Cardiac septum (tissue), 1 donor: ENCODE results near the gene CD276. TPM values are rescaled to one million over a fixed set of nuclear protein-coding genes. Genes with fewer than 3 reads are reported as not detected.
"Not testable (repeated sequence)": the region's sequence is repeated elsewhere in the genome, so short reads cannot be mapped to it uniquely, and the experiment has no call there.

Experiments
- DNase-seq: peaks from one replicate; pipeline ENCODE4 v3.0.0-alpha.2; 2020; ENCODE audit warnings: low spot score
- intact Hi-C: fragments of 100-400 bp; cut with DNase I; formaldehyde crosslinking; loops from one replicate; pipeline ENCODE4 v1.14.0; 2022
- long read RNA-seq: library from polyadenylated mRNA; unstranded; transcript quantifications from one replicate; pipeline ENCODE4 v2.0.0, GENCODE V29; 2021
- total RNA-seq: library from RNA; stranded (reverse); fragmentation: NEBNext Ultra II Directional; extraction: Animal tissue kit (Norgen Biotek cat#: 25700); gene quantifications from one replicate; pipeline ENCODE4 v1.2.1, GENCODE V29; 2021
- donor health status: DM: no; HTN: no; CAD: no.

CD276 gene
- 40.6 TPM for total RNA-seq
- long read RNA-seq, transcript CD276-202 (10 exons, 3,469 nt): major isoform, 21 of 43 reads
- long read RNA-seq, partial matches to known transcripts: 6 of 43 reads
- long read RNA-seq, other reads (novel, unspliced or antisense): 13 of 43 reads

DNA sequence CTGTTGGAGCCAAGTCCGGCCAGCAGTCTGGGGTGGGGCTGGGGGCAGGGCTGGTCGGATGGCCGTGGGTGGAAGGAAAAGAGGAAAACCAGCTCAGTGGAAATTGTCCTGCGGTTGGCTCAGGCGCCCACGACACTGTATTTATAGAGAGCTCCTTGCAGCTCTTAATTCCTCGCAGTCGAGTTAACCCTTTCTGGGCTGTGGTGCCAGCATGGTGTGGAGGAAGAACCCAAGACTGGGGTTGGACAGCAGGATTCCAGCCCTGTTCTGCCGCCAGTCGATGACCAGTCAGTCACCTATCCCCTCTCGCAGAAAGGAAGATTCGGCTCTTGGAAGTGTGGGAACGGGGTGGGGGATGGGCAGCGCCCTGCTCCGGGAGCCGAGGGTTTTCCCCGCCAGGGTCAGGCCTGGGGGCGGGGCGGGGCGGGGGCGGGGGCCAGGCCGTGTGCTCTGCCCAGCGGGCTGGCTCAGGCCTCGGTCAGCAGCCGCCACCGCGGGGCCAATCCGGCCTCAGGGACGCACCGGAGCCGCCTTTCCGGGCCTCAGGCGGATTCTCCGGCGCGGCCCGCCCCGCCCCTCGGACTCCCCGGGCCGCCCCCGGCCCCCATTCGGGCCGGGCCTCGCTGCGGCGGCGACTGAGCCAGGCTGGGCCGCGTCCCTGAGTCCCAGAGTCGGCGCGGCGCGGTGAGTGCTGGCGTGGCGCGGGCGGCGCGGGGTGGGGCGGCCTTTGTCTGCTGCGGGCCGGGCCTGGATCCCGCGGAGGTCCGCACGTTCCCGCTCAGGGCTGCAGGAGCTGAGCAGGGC lies at the start of gene CD276:
Gene CD276, plus strand, starts transcription at position 607 of the 804 bp plus-strand sequence. CDS start 15,257 bp downstream, outside the sequence.
- intact Hi-C loops: loop anchor here (2.0 kb wide), 1 partner anchor 13 kb away; no protein-coding TSS in a partner anchor
- peak; percentile 89 for DNase-seq

DNA sequence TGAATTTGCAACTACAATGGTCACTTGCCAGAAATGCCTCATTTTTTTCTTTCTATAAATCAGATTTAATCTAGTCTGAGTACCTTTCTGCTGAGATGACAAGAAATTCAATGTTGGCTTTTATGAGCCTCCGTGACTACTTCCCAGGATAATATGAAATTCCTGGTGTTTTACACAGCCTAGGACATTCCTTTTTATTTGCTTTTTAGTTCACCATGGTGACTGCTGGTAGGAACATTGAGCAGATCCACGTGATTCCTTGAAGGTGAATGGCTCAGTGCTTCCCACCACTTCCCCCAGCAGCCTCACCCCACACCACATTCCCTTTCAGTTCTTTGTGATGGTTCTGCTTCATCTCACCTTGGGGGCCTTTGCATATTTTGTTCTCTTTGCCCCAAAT lies 46.7 kb upstream of the CD276 start:
- intact Hi-C loops: loop anchor here (5.0 to 10.0 kb wide), 2 partner anchors 243 to 330 kb away; no protein-coding TSS in a partner anchor
- no peak for DNase-seq

DNA sequence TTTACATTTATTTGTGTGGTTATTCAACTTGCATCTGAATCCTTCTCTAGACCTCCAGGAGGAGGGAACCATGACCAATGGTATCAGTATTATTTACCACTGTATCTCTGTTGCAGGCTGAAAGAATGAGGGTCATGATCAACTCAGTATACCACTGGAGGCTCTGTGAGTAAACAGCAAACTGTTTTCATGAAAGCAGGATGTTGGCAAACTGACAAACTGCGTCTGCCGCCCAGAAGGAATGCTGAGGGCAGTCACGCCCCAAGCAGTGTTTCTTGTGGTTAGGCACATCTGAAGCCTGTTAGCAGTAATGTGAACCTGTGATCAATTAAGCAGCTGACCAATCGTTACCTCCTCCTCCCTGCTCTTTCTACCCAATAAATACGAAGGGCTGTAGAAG lies 44.7 kb upstream of the CD276 start:
- intact Hi-C loops: loop anchor here (5.0 to 10.0 kb wide), 2 partner anchors 245 to 332 kb away; no protein-coding TSS in a partner anchor
- DNase-seq: not testable (repeated sequence)

DNA sequence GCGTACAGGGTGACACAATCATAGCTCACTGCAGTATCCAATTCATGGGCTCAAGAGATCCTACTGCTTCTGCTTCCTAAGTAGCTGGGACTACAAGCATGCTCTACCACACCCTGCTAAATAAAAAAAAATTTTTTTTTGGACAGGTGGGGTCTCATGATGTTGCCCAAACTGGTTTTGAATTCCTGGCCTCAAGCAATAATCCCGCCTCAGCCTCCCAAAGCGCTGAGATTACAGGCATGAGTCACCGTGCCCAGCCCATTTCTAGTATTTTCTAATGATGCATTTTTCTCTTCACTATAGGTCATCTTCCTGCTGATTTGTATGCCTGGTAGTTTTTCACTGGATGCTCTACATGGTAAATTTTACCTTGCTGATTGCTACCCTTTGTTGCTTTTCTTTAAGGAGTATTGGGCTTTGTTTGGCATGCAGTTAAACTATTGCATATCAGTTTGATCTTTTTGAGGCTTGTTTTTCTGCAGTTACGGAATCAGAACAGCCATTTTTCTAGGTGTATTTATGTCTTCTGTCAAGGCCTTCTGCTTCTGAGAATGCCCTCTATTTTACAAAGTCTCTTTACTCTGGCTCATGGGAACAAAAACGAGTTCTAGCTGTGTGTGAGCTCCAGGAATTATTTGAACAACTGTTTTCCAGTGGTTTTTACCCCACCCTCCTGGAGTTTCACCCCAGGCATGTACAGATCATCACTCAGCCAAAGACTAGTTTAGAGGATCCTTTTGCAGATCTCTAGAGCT lies 36.7 kb upstream of the CD276 start:
- intact Hi-C loops: no loop called here
- DNase-seq: no peak

DNA sequence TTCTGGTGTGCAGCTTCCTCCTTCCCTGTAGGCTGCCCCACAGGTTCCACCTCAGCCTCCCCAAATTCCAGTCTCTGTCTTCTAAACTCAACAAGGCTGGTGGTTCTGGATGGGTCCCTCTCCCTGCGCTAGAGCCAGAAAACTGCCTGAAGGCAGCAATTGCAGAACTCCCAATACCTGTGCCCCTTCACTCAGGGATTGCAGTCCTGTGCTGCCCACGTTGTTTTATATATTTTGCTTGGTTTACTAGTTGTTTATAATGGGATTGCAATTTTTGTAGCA lies 36.2 kb upstream of the CD276 start:
- intact Hi-C loops: no loop called here
- no peak for DNase-seq

DNA sequence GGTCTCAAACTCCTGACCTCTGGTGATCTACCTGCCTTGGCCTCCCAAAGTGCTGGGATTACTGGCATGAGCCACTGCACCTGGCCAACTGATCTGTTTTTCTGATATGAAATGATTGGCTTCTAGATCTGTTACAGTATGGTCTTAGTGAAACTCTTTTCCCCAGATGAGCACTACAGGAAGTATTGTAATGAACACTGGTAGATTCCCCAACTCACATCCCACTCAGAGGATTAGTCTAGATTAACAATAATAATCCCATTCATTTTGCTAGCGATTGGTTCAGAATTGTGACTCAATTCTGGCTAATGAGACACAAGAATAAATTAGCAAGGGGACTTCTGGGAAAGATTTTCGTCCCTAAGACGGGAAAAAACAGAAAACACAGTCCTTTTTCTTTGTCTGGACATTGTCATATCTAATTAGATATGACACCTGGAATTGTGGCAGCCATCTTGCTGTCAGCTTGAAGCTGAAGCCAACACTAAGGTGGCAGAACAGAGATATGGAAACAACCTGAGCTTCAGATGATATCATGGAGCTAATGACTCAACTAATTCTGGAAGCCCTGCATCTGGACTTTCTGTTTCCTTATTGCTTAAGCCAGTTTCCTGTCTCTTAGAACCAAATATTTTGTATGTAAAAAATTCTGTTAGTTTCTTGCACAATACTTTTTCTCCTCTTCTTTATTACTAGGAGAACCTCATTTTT lies 33.6 kb upstream of the CD276 start:
- DNase-seq: no peak
- intact Hi-C loops: no loop called here

DNA sequence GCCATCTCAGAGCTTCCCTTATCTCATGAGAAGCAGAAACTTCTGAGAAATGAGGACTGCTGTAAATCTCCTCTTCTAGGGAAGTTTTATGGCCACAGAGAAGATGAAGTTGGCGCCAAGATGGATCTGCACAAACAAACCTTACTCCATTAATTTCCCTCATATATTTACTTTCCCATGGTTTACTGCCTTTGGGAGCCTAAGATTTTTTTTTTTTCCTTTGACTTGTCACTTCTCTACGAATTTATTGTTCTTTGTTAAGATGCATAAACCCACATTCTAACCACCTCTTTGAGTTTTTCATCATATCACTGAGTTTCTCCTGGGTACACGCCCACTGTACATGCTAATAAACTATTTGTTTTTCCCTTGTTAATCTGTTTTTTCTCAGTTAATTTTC lies 29.5 kb upstream of the CD276 start:
- intact Hi-C loops: no loop called here
- DNase-seq: no peak

DNA sequence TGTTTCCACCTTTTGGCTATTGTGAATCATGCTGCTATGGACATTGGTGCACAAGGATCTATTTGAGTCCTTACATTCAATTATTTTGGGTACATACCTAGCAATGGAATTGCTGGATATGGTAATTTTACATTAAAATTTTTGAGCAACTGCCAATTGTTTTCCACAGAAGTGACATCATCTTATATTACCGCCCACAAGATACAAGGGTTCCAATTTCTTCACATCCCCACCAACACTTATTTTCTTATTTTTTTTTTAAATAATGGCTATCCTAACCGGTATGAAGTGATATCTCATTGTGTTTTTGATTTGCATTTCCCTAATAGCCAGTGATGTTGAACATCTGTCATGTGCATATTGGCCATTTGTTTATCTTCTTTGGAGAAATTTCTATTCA lies 28.5 kb upstream of the CD276 start:
- intact Hi-C loops: no loop called here
- DNase-seq: no peak

DNA sequence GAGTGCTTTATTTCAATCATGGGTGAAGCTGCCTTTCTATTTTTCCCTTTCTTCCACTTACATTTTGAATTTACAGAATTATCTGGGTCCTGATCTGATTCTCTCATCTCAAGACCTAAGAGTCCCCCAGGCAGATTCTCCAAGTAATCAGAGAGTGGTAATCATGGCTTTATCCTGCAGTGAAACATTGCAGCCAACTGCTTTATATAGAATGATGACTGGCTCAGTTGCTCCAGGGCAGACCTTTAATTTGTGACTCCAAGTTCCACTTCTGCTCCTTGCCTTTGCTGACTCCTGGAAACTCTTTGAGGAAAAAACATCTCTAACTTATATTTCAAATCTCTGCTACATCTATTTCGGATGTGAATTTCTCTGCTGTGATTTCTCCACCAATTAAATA lies 25.5 kb upstream of the CD276 start:
- intact Hi-C loops: no loop called here
- no peak for DNase-seq

DNA sequence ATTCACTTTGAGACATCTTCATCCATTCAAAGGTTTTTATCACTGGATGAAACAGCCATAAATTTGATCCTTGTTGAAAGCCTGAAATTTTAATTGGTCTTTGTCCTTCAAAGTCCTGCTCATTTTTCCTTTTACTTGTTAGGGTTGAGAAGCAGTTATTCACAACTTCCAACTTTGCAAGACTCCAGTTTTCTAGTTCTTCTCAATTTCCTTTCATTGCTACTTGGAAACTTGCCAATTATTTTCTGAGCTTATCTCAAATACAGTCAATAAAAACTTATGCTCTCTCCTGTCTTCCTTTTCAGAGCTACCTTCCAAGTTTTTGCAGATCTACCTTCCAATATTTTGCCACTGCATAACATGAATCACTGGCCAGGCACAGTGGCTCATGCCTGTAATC lies 23.7 kb upstream of the CD276 start:
- intact Hi-C loops: no loop called here
- DNase-seq: no peak

DNA sequence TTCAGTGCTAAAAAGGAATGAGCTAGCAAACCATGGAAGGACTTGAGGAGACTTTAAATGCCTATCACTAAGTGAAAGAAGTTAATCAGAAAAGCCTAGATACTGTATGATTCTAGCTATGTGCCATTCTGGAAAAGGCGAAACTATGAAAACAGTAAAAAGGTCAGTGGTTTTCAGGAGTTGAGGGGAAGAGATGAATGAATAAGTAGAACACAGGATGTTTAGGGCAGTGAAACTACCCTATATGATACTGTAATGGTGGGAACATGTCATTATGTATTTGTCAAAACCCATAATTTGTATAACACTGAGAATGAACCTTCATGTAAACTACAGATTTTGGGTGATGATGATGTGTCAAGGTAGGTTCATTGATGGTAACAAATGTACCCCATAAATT lies 9.6 kb upstream of the CD276 start:
- intact Hi-C loops: no loop called here
- no peak for DNase-seq

DNA sequence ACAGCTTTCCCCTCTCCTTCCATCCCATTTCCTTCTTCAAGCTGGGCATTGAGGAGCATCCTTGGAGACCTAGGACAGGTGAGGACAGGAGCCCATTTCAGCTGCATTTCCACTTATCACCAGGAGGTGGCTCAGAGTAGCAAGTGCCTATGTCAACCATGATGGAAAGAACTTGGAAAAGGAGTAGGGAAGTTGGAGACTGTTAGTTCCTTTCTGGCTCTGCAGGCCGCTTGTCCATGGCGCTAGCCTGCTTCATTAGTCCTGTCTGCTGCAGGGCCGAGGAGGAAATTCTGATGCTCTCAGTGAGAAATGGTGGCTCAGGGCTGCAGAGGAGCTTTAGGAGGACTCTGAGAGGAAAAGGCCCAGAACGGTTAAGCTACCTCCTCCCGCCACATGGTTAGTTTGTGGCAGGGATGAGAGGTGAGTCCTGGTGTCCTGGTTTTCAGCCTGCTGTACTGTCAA lies 7.0 kb upstream of the CD276 start:
- intact Hi-C loops: loop anchor here (2.0 kb wide), 1 partner anchor 24 kb away; no protein-coding TSS in a partner anchor
- no peak for DNase-seq

DNA sequence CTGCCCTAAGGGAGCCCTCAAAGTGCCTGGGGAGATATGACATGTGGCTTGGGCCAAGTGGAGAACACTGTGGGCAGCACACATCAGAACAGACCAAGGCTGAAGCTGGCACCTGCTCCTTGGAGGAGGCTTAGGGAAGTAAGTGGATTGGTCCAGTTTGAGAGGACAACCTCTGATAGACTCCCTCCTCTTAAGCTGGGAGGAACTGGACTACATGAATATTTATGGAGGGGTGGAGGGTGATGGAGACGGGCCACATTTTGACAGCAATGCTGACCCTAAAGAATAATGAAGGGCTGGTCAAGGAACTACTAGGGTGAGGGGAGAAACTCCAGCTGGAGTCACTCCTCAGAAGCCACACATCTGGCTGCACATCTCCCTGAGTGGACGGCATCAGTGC lies 6.5 kb upstream of the CD276 start:
- intact Hi-C loops: loop anchor here (2.0 kb wide), 1 partner anchor 23 kb away; no protein-coding TSS in a partner anchor
- DNase-seq: no peak

DNA sequence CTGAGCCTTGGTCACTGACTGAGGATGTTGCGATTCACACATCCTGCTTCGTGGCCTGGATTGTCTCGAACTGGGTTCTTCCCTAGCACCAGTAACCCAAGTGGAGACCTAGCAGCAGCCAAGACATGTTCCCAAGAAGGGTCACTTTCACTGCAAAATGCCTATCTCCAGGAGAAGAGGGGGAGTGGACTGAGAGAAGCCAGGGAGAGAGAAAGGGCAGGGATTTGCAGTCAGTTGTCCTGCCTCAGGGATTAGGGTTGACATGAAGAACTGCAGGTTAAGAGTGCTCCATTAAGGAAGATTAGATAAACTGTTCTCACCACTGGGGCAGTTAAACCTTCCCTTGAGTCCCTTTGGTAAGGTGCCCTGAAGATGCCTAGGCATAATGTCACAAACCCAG lies 5.7 kb upstream of the CD276 start:
- DNase-seq: no peak
- intact Hi-C loops: no loop called here

DNA sequence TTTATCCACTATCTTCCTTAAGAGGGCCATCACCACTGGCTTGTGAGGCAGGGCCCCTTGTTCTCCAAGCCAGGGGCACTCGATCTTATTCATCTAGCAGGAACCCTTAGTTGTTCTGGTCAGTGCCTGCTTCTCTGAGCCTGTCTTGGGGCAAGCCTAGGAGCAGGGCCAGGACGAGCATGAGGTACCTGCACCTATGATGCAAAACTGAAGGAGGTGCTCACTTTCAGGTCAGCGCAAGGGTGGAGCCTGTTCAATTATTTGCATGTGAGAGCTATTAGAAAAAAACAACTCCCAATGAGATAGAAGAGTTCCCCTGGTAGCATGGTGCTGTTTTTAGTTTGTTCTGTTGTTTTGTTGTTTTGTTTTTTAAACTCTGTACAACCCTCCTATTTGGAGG lies 5.0 kb upstream of the CD276 start:
- intact Hi-C loops: no loop called here
- no peak for DNase-seq

DNA sequence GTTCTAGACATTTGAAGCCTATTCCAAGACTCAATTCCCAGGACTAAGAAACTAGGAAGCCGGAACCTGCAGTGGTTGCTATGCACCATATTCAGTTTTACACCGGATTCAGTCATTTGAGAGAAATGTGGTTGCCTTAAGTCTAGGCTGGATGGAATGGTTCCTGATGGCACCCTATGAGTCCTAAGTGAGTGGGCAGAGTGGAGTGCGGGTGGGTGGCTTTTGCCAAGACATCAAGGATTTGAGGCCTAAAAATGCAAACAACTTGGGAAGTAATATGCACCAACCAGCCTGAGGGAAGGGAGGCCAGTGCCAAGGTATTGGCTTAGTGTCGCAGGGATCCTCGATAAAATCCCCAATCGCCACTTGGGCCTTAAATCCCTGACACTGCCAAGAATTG lies 4.2 kb upstream of the CD276 start:
- DNase-seq: no peak
- intact Hi-C loops: no loop called here

DNA sequence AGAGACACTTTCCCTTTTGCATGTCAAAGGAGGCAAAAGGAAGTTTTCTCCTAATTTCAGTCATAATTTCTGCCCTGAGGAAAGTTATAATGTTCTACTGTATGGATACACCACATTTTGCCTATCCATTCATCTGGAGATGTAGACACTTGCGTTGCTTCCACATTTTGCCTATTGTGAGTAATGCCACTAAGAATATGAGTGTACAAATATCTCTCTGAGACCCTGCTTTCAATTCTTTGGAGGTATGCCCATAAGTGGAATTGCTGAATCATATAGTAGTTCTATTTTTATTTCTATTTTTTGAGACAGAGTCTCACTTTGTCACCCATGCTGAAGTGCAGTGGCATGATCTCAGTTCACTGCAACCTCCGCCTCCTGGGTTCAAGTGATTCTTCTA lies 3.6 kb upstream of the CD276 start:
- intact Hi-C loops: no loop called here
- DNase-seq: no peak

DNA sequence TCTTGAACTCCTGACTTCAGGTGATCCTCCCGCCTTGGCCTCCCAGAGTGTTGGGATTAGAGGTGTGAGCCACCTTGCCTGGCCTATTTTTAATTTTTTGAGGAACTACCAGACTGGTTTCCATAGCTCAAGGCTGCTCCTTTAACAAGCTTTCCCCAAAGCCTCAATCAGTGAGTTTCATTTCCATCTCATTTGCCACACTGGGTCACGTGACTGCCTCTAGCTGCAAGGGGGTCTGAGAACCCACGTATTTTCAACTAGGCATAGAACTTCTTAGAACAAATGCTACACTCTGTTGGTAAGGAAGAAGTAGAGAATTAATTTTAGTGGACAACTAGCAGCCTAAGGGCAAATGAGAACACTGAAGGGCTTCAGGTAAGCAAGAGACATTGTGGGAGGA lies 3.1 kb upstream of the CD276 start:
- intact Hi-C loops: no loop called here

DNA sequence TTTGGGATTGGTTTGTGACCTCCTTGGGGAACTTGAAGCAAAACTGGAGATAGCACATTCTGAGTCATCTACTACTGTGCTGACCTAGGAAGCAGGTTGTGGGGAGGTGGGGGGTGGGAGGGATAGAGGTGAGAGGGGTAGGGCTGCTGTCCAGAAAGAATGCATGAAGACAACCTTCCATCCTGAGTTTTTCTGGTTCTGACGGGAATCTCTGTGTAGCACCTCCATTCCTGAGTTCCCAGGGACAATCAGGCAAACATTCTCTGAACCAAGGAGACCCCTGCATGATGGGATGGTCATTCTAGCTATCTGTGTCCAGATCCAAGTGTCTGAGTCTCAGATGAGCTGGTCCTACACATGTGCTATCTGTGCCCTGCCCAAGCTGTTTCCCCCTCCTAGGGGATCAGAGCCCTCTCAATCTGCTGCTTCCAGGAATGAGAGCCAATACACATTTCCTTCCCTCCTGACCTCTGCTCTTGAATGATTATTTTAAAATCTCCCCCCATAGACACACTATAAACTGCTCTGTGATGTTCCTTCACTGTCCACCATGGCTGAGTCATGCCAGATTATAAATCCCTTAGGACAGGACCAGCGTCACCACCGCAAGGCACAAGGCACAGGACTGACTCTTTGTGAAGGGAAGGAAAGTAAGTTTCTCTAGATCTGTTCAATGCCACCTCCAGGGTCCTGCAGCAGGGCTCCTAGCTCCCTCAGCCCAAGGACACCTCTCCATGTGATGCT lies 2.2 kb upstream of the CD276 start:
- DNase-seq: no peak
- intact Hi-C loops: loop anchor here (2.0 kb wide), 1 partner anchor 15 kb away; no protein-coding TSS in a partner anchor

More for the DNA sequence above, 3.1 kb upstream of the CD276 start:
- no peak for DNase-seq
